T follicular helper cell (primary cell): ENCODE data around the gene PIK3C2A.
"Not testable (repeated sequence)": the region's sequence is repeated elsewhere in the genome, so short reads cannot be mapped to it uniquely, and the experiment has no call there.

Source experiments
- DNase-seq: peaks from one replicate; pipeline ENCODE4 v3.0.0-alpha.2; 2020; ENCODE audit warnings: low read depth
- total RNA-seq, 2 experiments: gene quantifications; one replicate each; lab custom pipeline; 2026; lab: John Stamatoyannopoulos, UW

PIK3C2A gene, protein sequence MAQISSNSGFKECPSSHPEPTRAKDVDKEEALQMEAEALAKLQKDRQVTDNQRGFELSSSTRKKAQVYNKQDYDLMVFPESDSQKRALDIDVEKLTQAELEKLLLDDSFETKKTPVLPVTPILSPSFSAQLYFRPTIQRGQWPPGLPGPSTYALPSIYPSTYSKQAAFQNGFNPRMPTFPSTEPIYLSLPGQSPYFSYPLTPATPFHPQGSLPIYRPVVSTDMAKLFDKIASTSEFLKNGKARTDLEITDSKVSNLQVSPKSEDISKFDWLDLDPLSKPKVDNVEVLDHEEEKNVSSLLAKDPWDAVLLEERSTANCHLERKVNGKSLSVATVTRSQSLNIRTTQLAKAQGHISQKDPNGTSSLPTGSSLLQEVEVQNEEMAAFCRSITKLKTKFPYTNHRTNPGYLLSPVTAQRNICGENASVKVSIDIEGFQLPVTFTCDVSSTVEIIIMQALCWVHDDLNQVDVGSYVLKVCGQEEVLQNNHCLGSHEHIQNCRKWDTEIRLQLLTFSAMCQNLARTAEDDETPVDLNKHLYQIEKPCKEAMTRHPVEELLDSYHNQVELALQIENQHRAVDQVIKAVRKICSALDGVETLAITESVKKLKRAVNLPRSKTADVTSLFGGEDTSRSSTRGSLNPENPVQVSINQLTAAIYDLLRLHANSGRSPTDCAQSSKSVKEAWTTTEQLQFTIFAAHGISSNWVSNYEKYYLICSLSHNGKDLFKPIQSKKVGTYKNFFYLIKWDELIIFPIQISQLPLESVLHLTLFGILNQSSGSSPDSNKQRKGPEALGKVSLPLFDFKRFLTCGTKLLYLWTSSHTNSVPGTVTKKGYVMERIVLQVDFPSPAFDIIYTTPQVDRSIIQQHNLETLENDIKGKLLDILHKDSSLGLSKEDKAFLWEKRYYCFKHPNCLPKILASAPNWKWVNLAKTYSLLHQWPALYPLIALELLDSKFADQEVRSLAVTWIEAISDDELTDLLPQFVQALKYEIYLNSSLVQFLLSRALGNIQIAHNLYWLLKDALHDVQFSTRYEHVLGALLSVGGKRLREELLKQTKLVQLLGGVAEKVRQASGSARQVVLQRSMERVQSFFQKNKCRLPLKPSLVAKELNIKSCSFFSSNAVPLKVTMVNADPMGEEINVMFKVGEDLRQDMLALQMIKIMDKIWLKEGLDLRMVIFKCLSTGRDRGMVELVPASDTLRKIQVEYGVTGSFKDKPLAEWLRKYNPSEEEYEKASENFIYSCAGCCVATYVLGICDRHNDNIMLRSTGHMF (N-terminal part only)
- 89.6 to 91.5 reads per million in 2 experiments for total RNA-seq

DNA sequence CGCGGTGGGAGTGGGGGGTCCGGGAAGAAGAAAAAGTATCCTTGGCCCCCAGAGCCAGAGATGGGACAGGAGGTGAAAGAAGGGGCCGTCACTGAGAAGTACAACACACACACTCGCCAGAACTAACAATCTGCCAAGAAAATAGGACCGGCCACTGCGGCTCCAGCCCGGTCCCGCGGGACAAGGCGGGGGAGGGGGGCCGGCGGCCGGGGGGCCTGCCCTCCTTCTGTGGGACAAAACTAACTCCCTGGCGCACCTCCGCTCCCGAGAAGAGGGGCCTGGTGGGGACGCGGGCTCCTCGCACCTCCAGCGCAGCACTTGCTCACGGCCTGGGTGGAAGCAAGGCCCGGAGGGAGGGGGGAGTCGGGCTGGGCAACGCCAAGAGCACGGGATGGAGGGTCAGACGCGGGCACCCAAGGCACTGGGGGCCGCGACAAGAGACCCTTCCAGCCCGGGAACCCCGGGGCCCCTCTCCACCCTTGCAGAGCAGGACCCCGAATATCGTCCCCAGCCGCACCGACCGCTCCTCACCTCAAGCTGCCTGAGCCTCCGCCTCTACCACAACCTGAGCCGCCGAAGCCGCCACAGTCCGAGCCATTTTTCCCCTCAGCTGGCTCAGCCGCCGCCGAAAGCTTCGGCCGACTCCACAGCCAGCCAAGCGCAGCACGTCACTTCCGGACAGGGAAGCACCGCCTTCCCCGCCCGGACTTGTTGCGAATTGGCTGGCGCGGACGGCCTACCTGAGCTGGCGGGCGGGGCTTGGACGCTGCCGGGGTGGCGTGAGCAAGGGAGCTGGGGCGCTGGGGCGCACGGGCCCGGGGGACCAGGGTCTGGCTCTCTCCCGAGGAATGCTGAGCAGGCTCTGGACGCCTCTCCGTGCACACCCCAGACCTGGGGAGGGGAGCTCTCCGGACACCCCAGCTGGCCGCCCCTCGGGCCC lies at the start of gene PIK3C2A:
Gene PIK3C2A, minus strand, starts transcription at position 670 of the 940 bp plus-strand sequence. CDS start 38,245 bp downstream, outside the sequence.
- peak; percentile 90 for DNase-seq

GRCh38 chr11:17257196-17257595 lies 49.4 kb upstream of the PIK3C2A start:
- no peak for DNase-seq

DNA sequence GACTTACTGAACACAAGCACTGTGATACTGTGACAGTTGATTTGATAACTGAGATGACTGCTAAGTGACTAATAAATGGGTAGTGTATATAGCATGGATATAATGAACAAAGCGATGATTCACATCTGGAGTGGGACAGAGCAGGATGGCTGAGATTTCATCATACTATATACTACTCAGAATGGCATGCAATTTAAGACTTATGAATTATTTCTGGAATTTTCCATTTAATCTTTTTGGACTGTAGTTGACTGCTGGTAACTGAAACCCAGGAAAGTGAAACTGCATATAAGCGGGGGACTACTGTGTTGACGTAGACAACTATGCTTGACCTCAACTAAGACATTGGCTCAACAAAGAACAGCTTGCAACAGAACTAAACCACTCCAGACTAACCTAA lies 48.7 kb upstream of the PIK3C2A start:
- no peak for DNase-seq

DNA sequence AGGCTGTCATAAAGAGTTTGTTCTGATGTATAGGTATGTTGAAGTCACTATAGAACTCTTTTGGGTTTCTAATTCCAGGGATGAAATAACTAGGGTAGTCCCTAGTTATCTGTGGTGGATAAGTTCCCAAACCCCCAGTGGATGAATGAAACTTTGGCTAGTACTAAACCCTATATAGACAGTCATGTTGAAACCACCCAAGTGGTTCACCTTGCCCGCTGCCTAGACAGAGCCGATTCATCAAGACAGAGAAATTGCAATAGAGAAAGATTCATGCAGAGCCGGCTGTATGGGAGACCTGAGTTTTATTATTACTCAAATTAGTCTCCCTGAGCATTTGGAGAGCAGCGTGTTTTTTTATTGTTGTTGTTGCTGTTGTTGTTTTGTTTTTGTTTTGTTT lies 44.9 kb upstream of the PIK3C2A start:
- no peak for DNase-seq

DNA sequence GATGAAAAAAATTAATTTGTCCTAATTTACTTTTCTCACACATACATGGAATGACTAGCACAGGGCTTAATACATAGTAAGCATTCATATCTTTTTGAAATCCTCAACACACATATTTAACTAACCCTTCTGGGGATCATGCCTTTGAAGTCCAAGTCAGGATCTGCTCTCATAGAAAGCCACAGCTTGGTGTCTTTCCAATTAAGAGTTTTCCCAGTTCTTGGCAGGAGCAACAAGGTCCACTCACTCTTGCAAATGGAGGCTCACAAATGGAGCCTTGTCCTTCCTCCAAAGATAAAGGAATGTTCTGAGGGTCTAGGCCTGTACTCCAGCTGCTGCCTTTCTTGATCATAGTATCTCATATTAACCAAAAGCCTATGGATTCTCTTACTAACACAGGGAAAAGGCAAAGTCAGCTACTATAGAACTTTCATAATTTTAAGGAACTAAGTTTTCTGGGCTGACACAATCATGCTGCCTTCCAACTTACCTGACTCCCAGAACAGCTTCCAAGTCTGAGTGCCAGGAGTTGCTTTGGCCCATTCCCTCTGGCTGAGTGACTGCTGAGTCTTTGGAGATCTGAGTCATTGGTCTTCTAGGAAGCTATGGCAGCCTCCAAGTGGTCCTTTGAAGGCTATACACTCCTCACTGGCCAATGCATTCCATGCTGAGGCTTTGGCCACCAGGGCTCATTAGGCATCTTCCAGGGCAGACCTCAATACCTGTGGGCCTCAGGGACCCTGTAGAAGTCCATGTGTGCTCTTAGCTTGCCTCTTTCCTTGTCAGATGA lies 43.0 kb upstream of the PIK3C2A start:
- DNase-seq: no peak

DNA sequence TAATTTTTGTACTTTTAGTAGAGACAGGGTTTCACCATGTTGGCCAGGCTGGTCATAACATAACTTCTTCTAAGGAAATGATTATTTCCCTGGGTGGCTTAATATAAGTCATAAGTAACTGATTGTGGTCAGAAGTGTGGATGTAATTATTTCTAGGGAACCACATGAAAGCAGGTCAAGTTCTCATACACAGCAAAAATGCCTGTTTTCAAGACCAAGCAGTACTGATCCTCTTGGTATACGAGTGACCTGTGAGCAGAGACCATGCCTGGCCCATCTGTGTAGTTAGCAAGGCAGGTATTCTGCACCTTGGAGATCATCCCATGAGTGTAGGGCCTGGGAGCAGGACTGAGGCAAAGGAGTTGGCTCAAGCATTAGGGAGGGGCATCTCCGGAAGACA lies 36.3 kb upstream of the PIK3C2A start:
- no peak for DNase-seq

DNA sequence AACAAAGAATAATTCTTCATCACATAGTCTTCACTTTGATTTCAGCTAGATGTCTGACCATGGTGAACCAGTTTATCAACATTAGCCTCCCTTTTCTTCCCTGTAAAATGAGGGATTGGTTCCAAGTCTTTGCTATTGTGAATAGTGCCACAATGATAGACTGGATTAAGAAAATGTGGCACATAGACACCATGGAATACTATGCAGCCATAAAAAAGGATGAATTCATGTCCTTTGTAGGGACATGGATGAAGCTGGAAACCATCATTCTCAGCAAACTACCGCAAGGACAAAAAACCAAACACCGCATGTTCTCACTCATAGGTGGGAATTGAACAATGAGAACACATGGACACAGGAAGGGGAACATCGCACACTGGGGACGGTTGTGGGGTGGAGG lies 35.2 kb upstream of the PIK3C2A start:
- DNase-seq: not testable (repeated sequence)

DNA sequence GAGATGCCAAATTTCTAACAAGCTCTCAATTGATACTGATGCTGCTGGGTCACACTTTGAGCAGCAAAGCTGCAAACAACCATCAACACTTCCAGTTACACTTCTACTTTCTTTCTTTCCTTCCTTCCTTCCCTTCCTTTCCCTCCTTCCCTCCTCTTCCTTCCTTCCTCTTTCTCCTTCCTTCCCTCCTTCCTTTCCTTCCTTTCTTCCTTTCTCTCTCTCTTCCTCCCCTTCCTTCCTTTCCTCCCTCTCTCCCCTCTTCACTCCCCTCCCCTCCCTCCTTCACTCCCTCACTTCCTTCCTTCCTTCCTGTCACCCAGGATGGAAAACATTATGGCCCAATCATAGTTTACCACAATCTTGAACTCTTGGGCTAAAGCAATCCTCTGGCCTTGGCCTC lies 33.0 kb upstream of the PIK3C2A start:
- no peak for DNase-seq

DNA sequence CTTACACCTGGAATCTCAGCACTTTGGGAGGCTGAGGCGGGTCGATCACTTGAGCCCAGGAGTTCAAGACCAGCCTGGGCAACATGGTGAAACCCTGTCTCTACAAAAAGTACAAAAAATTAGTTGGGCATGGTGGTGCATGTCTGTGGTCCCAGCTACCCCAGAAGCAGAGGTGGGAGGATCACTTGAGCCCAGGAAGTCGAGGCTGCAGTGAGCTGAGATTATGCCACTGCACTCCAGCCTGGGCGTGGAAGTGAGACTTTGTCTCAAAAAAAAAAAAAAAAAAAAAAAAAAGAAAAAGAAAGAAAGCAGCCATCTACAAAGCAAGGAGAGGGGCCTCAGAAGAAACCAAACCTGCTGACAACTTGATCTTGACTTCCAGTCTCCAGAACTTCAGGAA lies 32.1 kb upstream of the PIK3C2A start:
- DNase-seq: not testable (repeated sequence)

- no peak for DNase-seq
These were observed 30.6 kb upstream of the PIK3C2A start for GRCh38 chr11:17238377-17238776.

GRCh38 chr11:17233101-17233500 lies 25.3 kb upstream of the PIK3C2A start:
- DNase-seq: no peak

- DNase-seq: no peak
These were observed 23.4 kb upstream of the PIK3C2A start for GRCh38 chr11:17230867-17231851.

GRCh38 chr11:17229481-17230152 lies 21.8 kb upstream of the PIK3C2A start:
- no peak for DNase-seq

GRCh38 chr11:17228186-17228925 lies 20.6 kb upstream of the PIK3C2A start:
- DNase-seq: not testable (repeated sequence)

DNA sequence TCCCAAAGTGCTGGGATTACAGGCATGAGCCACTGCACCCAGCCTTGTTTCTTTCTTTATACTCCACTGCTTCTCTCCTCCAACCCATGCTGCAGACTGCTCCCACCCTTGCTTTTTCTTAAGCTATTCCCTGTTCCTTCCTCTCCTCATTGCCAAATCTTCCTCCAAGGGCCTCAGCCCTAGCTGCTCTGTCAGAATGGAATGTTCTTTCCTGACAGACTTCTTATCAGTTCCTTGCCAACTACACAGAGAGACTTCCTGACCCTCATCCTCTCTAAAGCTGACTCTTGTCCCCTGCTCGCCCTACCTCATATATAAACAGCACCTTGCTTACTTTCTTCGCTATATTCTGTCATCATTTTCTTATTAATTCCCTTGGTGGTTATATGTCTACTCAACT lies 16.9 kb upstream of the PIK3C2A start:
- no peak for DNase-seq

DNA sequence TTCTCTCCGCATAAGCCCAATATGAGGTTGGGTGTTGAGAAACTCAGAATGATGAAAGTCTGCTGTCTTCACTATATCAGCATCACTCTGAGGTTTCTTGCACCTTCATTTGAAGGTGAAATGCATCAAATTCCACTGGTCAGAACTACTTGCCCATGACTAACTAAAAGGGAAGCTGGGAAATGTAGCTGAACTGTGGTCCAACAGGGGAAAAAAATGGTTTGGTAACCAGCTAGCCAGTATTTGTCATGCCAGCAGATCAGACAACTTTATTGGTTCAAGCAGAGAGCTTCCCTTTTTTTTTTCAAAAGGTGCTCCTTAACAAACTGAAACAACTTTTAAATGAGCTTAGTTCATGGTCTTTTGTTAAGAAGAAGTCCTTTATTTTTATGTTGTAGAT lies 14.2 kb upstream of the PIK3C2A start:
- no peak for DNase-seq

DNA sequence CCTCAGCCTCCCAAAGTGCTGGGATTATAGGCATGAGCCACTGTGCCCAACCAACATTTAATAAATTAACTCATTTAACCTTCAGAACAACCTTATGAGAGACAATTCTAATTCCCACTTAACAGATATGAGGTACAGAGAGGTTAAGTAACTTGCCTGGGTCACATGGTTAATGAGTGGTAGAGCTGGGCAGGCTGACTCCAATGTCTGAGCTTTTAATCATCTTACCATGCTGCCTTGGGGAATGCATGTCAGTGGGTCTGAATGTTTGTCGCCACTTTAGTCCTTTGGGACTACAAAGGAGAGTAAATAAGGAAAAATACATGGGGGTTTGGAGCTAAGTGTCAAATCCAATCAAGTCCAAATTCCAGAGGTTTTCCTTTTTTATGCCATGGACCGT lies 11.2 kb upstream of the PIK3C2A start:
- no peak for DNase-seq

DNA sequence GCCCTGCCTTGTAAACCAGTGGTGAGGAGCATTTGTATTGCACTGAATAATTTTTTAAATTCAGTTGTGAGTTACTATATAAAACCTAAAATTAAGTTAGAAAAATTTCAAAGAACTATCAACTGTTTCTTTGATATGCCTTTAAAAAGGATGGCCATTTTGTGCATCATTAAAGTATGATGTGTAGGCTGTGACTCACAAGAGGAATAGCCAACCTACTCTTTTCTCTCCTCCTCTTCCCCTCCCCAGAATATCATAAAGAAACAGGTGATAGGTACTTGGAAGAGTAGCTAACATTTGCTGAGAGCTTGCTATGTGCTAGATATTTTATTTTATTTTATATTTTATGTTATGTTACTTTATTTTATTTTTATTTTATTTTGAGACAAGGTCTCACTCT lies 10.6 kb upstream of the PIK3C2A start:
- DNase-seq: no peak
